SK-N-SH (cell line): ENCODE data around the gene EPGN. TPM values are rescaled to one million over a fixed set of nuclear protein-coding genes. Genes with fewer than 3 reads are reported as not detected.

ENCODE experiments used
- CTCF ChIA-PET: fragments of 300-600, 350-600 bp; formaldehyde crosslinking; extraction: SDS; loops from one replicate; lab custom pipeline; 2021; lab: Yijun Ruan, JAX
- POLR2A ChIA-PET: fragments of 350-600 bp; sonication (Branson Sonifier 250); formaldehyde crosslinking; extraction: SDS; loops from one replicate; lab custom pipeline; 2020; ENCODE audit warnings: antibody characterized with exemption, inconsistent platforms; lab: Yijun Ruan, JAX
- DNase-seq: peaks from one replicate; pipeline ENCODE4 v3.0.0; 2012
- H2AFZ ChIP-seq: fragments of 200-600 bp; sonication (generic); 2 replicates; pipeline ENCODE4 v1.8.1; 2016; ENCODE audit warnings: antibody characterized with exemption, mild to moderate bottlenecking, low read depth
- H3F3A ChIP-seq: fragments of 200-600 bp; sonication (generic); replicated peaks from 2 replicates; pipeline ENCODE3; 2016; ENCODE audit warnings: antibody characterized with exemption, mild to moderate bottlenecking; ENCODE audit not compliant: insufficient read depth
- H3K27ac ChIP-seq, 2 experiments: fragments of 200-500 bp in 1 of 2; fragments of 200-600 bp in 1 of 2; sonication (Bioruptor generic) in 1 of 2; sonication (generic), shearing (Covaris generic) in 1 of 2; 2 replicates each; pipeline versions ENCODE4 v1.5.1 to v1.6.1; 2014 to 2016; ENCODE audit warnings: low read depth in 2 of 2, inconsistent platforms in 1 of 2, low read length in 1 of 2, mild to moderate bottlenecking in 1 of 2, mixed read lengths in 1 of 2
- H3K27me3 ChIP-seq: fragments of 200-600 bp; sonication (generic), shearing (Covaris generic); 2 replicates; pipeline ENCODE4 v1.6.1; 2016; ENCODE audit warnings: mixed run types; ENCODE audit not compliant: insufficient read depth
- H3K36me3 ChIP-seq, 2 experiments: fragments of 200-500 bp in 1 of 2; fragments of 200-600 bp in 1 of 2; sonication (Bioruptor generic) in 1 of 2; sonication (generic) in 1 of 2; replicated peaks in 1 of 2; 2 replicates each; pipeline versions ENCODE3 to v1.5.1; 2014 to 2016; ENCODE audit warnings: low read length in 1 of 2, mild to moderate bottlenecking in 1 of 2; ENCODE audit not compliant: insufficient read depth in 2 of 2, control insufficient read depth in 1 of 2
- H3K4me1 ChIP-seq, 2 experiments: fragments of 200-500 bp in 1 of 2; fragments of 200-600 bp in 1 of 2; sonication (Bioruptor generic) in 1 of 2; sonication (generic), shearing (Covaris generic) in 1 of 2; 2 replicates each; pipeline versions ENCODE4 v1.5.1 to v1.6.1; 2014 to 2016; ENCODE audit warnings: low read depth in 1 of 2, low read length in 1 of 2, mixed run types in 1 of 2; ENCODE audit not compliant: insufficient read depth in 2 of 2, control insufficient read depth in 1 of 2
- H3K4me2 ChIP-seq: fragments of 200-600 bp; sonication (generic), shearing (Covaris generic); 2 replicates; pipeline ENCODE4 v1.6.1; 2017; ENCODE audit warnings: mixed run types
- H3K4me3 ChIP-seq, 2 experiments: fragments of 200-500 bp in 1 of 2; fragments of 200-600 bp in 1 of 2; sonication (Bioruptor generic) in 1 of 2; sonication (generic), shearing (Covaris generic) in 1 of 2; 2 replicates each; pipeline versions ENCODE4 v1.5.1 to v1.8.1; 2014 to 2016; ENCODE audit warnings: low read depth in 2 of 2, inconsistent platforms in 1 of 2, low read length in 1 of 2, mild to moderate bottlenecking in 1 of 2, mixed read lengths in 1 of 2, moderate library complexity in 1 of 2
- H3K79me2 ChIP-seq: fragments of 200-600 bp; sonication (generic); 2 replicates; pipeline ENCODE4 v1.8.1; 2017; ENCODE audit warnings: mild to moderate bottlenecking; ENCODE audit not compliant: insufficient read depth
- H3K9ac ChIP-seq: fragments of 200-600 bp; sonication (generic); 2 replicates; pipeline ENCODE4 v1.6.1; 2017; ENCODE audit warnings: mixed run types
- H3K9me2 ChIP-seq: fragments of 200-600 bp; sonication (generic); 2 replicates; pipeline ENCODE4 v1.6.1; 2017; ENCODE audit warnings: mixed run types
- H3K9me3 ChIP-seq: fragments of 200-600 bp; sonication (generic); 2 replicates; pipeline ENCODE4 v1.6.1; 2017; ENCODE audit warnings: mixed run types, mild to moderate bottlenecking, moderate library complexity
- H4K20me1 ChIP-seq: fragments of 200-600 bp; sonication (generic); 2 replicates; pipeline ENCODE4 v1.6.1; 2017; ENCODE audit warnings: mild to moderate bottlenecking, mixed run types; ENCODE audit not compliant: insufficient read depth
- ELF1 ChIP-seq: IDR thresholded peaks from 2 replicates; pipeline ENCODE4 v1.4.0; 2012
- EZH2phosphoT487 ChIP-seq: fragments of 200-600 bp; sonication (generic); IDR thresholded peaks from 2 replicates; pipeline ENCODE4 v1.6.1; 2017; ENCODE audit warnings: low read depth, mixed run types, mild to moderate bottlenecking, antibody characterized with exemption, moderate library complexity, borderline replicate concordance
- FOSL2 ChIP-seq: IDR thresholded peaks from 2 replicates; pipeline ENCODE4 v1.4.0; 2012; ENCODE audit warnings: low read depth, mild to moderate bottlenecking, moderate library complexity, borderline replicate concordance
- FOXM1 ChIP-seq: IDR thresholded peaks from 2 replicates; pipeline ENCODE4 v1.4.0; 2012; ENCODE audit warnings: low read depth, mild to moderate bottlenecking
- JUND ChIP-seq: IDR thresholded peaks from 2 replicates; pipeline ENCODE4 v1.4.0; 2012
- MEF2A ChIP-seq: IDR thresholded peaks from 2 replicates; pipeline ENCODE4 v1.4.0; 2012; ENCODE audit warnings: low read depth, borderline replicate concordance
- SIN3A ChIP-seq: IDR thresholded peaks from 2 replicates; pipeline ENCODE4 v1.6.1; 2012; ENCODE audit warnings: low read depth, mild to moderate bottlenecking, low read length, moderate library complexity, borderline replicate concordance
- SMC3 ChIP-seq: IDR thresholded peaks from 2 replicates; pipeline ENCODE4 v1.6.1; 2012; ENCODE audit warnings: low read depth, low read length, improper control_type of control experiment
- TAF1 ChIP-seq: IDR thresholded peaks from 2 replicates; pipeline ENCODE4 v1.6.1; 2012; ENCODE audit warnings: low read depth, mild to moderate bottlenecking, low read length, moderate library complexity, borderline replicate concordance
- YY1 ChIP-seq: IDR thresholded peaks from 2 replicates; pipeline ENCODE4 v1.4.0; 2012; ENCODE audit warnings: low read depth, mild to moderate bottlenecking
- WGBS: methylation state at CpG from one replicate; pipeline ENCODE4 v1.1.6; 2017; ENCODE audit warnings: low lambda C conversion rate; 5-methylcytosine and 5-hydroxymethylcytosine counted together
- polyA plus RNA-seq, 3 experiments: library from polyadenylated mRNA; depleted of rRNA; stranded (reverse); fragments of >200 nt; gene quantifications; 2 replicates each; pipeline ENCODE4 v1.2.3, GENCODE V29; 2012
- TF ChIP-seq, protein P1 (sequence below): fragments of 200-600 bp; sonication (generic); IDR thresholded peaks from 2 replicates; pipeline ENCODE4 v1.6.1; 2017; ENCODE audit warnings: antibody characterized with exemption, mild to moderate bottlenecking, moderate library complexity
- TF ChIP-seq, protein P2 (sequence below): IDR thresholded peaks from 2 replicates; pipeline ENCODE4 v1.4.0; 2012; ENCODE audit warnings: low read depth
- TF ChIP-seq, protein P3 (sequence below): fragments of 150-350 bp; IDR thresholded peaks from 2 replicates; pipeline ENCODE4 v1.6.1; 2017; ENCODE audit warnings: antibody characterized with exemption, low read length, low read depth, borderline replicate concordance
- TF ChIP-seq, protein P4 (sequence below): IDR thresholded peaks from 2 replicates; pipeline ENCODE4 v1.4.0; 2012; ENCODE audit warnings: low read depth, borderline replicate concordance

EPGN gene
- polyA plus RNA-seq, 1 of the 3 experiments (the other 2 are of a cell fraction), result 0.23 TPM

DNA sequence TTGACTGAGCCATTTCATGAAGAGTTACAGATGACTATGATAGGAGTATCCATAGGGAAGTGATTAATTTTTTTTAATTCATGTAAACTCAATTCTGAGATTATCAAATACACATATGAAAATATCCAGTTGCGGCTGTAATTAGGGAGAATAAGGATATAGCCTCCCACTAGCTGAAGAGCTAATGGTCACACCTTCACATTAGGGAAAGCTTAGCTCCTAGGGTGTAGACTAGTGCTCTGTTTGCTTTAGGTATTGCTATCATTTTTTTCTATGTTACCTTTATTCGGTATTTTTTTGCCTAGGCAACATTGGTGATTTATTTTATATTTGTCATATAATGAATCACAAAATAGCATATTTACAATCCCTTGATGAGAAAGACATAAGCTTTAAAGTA is 39.6 kb upstream of the EPGN start:
- H3K27ac ChIP-seq, result no peak overlapping the region
- H3K4me3 ChIP-seq, result no peak overlapping the region
- no peak overlapping the region for H3K9ac ChIP-seq
- no peak for DNase-seq
- CTCF ChIA-PET, result interaction anchor here (3.9 kb wide), 1 partner anchor 40 kb away, joined by 15 read pairs; no protein-coding TSS in a partner anchor
- H3F3A ChIP-seq, result peaks cover 7% of the 10 kb centered on the region
- H3K4me2 ChIP-seq, result no peak overlapping the region
- POLR2A ChIA-PET, result no interaction called here
- H3K9me3 ChIP-seq, result no peaks in the 10 kb centered on the region
- no peaks in the 10 kb centered on the region for H4K20me1 ChIP-seq
- H3K79me2 ChIP-seq, result no peaks in the 10 kb centered on the region
- H3K27me3 ChIP-seq, result no peaks in the 10 kb centered on the region
- TF ChIP-seq FOXM1, result no peak
- no peak for TF ChIP-seq JUND
- TF ChIP-seq, protein P1, sequence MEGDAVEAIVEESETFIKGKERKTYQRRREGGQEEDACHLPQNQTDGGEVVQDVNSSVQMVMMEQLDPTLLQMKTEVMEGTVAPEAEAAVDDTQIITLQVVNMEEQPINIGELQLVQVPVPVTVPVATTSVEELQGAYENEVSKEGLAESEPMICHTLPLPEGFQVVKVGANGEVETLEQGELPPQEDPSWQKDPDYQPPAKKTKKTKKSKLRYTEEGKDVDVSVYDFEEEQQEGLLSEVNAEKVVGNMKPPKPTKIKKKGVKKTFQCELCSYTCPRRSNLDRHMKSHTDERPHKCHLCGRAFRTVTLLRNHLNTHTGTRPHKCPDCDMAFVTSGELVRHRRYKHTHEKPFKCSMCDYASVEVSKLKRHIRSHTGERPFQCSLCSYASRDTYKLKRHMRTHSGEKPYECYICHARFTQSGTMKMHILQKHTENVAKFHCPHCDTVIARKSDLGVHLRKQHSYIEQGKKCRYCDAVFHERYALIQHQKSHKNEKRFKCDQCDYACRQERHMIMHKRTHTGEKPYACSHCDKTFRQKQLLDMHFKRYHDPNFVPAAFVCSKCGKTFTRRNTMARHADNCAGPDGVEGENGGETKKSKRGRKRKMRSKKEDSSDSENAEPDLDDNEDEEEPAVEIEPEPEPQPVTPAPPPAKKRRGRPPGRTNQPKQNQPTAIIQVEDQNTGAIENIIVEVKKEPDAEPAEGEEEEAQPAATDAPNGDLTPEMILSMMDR, result no peak
- TF ChIP-seq FOSL2, result no peak
- no peak for TF ChIP-seq YY1
- no peak for TF ChIP-seq TAF1
- TF ChIP-seq, protein P2, sequence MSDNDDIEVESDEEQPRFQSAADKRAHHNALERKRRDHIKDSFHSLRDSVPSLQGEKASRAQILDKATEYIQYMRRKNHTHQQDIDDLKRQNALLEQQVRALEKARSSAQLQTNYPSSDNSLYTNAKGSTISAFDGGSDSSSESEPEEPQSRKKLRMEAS, result no peak
- TF ChIP-seq SIN3A, result no peak
- no peak for TF ChIP-seq SMC3
- no peak for TF ChIP-seq EZH2phosphoT487
- TF ChIP-seq, protein P3, sequence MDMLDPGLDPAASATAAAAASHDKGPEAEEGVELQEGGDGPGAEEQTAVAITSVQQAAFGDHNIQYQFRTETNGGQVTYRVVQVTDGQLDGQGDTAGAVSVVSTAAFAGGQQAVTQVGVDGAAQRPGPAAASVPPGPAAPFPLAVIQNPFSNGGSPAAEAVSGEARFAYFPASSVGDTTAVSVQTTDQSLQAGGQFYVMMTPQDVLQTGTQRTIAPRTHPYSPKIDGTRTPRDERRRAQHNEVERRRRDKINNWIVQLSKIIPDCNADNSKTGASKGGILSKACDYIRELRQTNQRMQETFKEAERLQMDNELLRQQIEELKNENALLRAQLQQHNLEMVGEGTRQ, result no peak
- TF ChIP-seq, protein P4, sequence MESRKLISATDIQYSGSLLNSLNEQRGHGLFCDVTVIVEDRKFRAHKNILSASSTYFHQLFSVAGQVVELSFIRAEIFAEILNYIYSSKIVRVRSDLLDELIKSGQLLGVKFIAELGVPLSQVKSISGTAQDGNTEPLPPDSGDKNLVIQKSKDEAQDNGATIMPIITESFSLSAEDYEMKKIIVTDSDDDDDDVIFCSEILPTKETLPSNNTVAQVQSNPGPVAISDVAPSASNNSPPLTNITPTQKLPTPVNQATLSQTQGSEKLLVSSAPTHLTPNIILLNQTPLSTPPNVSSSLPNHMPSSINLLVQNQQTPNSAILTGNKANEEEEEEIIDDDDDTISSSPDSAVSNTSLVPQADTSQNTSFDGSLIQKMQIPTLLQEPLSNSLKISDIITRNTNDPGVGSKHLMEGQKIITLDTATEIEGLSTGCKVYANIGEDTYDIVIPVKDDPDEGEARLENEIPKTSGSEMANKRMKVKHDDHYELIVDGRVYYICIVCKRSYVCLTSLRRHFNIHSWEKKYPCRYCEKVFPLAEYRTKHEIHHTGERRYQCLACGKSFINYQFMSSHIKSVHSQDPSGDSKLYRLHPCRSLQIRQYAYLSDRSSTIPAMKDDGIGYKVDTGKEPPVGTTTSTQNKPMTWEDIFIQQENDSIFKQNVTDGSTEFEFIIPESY, result no peak
- H3K36me3 ChIP-seq, result no peaks in the 10 kb centered on the region
- no peak overlapping the region for H2AFZ ChIP-seq
- H3K4me1 ChIP-seq, result no peaks in the 10 kb centered on the region
- no peaks in the 10 kb centered on the region; the same call in 1 of the 2 replicates for H3K9me2 ChIP-seq
- 82% methylated on average over 2 of the region's 2 CpGs for WGBS

DNA sequence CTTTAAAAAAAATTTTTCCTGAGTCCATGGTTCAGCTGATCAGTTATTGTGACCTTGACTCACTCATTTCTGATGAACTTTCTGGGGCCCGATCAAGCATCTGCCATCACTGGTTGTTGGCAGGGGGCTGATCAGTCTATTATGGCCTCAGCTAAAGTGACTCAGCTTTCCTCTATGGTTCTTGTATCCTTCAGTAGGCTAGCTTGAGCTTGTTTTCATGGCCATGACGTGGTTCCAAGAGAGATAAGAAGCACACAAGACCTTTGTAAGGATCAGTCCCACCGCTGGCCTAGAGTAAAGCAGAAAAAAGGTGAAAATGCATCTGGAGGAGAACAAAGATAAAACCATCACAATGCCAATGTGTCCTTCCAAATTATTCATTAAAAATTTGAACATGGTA is 29.8 kb upstream of the EPGN start:
- Histone ChIP-seq H3K4me2 (no peak overlapping the region), H3K27ac (no peak overlapping the region), H3K9me3 (no peaks in the 10 kb centered on the region), H3F3A (peaks cover 5% of the 10 kb centered on the region), H3K9ac (no peak overlapping the region), H3K79me2 (no peaks in the 10 kb centered on the region), H3K4me1 (0 out of 4 replicates have a peak, but pooled peaks cover 0 to 3% of the 10 kb centered on the region in 2 experiments), H2AFZ (no peak overlapping the region), H3K4me3 (no peak overlapping the region), H4K20me1 (0 out of 2 replicates have a peak, but pooled peaks cover 2% of the 10 kb centered on the region), H3K27me3 (no peaks in the 10 kb centered on the region), H3K9me2 (no peaks in the 10 kb centered on the region), H3K36me3 (no peaks in the 10 kb centered on the region)
- 75% methylated on average over 3 of the region's 3 CpGs for WGBS
- DNase-seq, result no peak
- TF ChIP-seq, protein P1, result no peak
- TF ChIP-seq MEF2A, result no peak
- TF ChIP-seq ELF1, result no peak
- POLR2A ChIA-PET, result no interaction called here
- CTCF ChIA-PET, result no interaction called here
